Fibroblast of pulmonary artery (primary cell): ENCODE measurements around the gene EEF1AKMT2.
A peak's percentile ranks its signal among the peaks of the same experiment; 100 is the strongest.

Experiments used
- DNase-seq: peaks from one replicate; pipeline ENCODE4 v3.0.0-alpha.2; 2010; ENCODE audit warnings: low read depth
- H3K4me3 ChIP-seq: replicated peaks from 2 replicates; pipeline ENCODE4 v1.5.1; 2011; ENCODE audit warnings: low read depth, mild to moderate bottlenecking, control low read depth, low read length, moderate library complexity
- TF ChIP-seq, protein P1 (sequence below): IDR thresholded peaks from 2 replicates; pipeline ENCODE4 v1.5.1; 2011; ENCODE audit warnings: mild to moderate bottlenecking, control low read depth, low read length, inconsistent platforms; ENCODE audit errors: missing control alignments

The EEF1AKMT2 gene

GRCh38 chr10:124738441-124738840 is 53.2 kb downstream of the EEF1AKMT2 start:
- DNase-seq: no peak
- TF ChIP-seq, protein P1, sequence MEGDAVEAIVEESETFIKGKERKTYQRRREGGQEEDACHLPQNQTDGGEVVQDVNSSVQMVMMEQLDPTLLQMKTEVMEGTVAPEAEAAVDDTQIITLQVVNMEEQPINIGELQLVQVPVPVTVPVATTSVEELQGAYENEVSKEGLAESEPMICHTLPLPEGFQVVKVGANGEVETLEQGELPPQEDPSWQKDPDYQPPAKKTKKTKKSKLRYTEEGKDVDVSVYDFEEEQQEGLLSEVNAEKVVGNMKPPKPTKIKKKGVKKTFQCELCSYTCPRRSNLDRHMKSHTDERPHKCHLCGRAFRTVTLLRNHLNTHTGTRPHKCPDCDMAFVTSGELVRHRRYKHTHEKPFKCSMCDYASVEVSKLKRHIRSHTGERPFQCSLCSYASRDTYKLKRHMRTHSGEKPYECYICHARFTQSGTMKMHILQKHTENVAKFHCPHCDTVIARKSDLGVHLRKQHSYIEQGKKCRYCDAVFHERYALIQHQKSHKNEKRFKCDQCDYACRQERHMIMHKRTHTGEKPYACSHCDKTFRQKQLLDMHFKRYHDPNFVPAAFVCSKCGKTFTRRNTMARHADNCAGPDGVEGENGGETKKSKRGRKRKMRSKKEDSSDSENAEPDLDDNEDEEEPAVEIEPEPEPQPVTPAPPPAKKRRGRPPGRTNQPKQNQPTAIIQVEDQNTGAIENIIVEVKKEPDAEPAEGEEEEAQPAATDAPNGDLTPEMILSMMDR: no peak
- H3K4me3 ChIP-seq: no peak overlapping the region

DNA sequence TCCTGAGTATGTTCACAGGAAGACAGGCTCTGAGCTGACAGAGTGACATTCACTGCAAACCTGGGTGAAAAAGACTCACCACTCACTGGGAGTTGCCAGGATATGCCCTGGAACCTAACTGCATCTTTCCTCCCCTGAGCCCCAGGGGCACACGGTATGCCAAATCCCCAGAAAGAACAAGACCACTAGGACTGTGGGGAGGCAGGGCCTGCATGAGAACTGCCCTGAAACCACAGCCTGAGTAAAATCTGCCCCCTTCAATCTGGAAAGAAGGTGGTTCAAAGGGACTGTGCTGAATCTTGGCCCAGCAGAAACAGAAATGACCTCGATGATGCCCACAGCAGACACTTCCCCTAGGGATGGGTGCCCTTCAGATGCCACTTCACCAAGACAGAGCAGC is 54.0 kb downstream of the EEF1AKMT2 start:
- DNase-seq: no peak
- TF ChIP-seq, protein P1: no peak
- H3K4me3 ChIP-seq: no peak overlapping the region

GRCh38 chr10:124737221-124737620 is 54.5 kb downstream of the EEF1AKMT2 start:
- no peak overlapping the region for H3K4me3 ChIP-seq
- no peak for DNase-seq
- TF ChIP-seq, protein P1: no peak

DNA sequence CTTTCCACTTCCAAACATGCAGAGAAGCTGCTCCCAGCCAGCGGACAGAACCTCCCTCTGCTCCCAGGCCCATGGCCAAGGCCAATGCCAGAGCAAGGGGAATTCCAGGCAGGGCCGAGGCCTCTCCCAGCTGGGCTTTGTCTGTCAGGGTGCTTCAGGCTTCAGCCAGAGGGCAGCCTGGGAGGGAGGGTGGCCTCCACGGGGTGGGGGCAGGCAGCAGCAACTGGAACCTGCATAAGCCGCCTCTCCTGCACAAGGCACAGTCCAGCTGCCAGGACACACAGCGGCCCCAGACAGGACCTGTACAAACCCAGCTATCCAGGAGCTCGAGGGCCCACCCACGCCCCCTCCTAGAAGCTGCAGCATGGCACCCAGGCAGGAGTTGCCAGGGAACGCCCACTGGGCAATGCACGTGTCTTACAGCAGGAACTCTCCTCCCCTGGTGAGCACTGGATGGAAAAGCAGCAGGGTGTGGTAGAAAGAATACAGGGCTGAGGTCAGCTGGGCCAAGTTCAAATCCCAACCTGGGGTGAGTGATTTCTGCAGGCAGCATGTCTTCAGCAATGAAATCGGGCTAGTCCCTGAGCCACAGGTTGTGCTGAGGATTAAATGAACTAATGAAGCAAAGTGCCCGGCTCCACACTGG is 55.1 kb downstream of the EEF1AKMT2 start:
- H3K4me3 ChIP-seq: no peak overlapping the region
- TF ChIP-seq, protein P1: no peak
- peak; percentile 90 for DNase-seq

GRCh38 chr10:124735491-124736286 is 56.0 kb downstream of the EEF1AKMT2 start:
- TF ChIP-seq, protein P1: no peak
- DNase-seq: no peak
- no peak overlapping the region for H3K4me3 ChIP-seq

- DNase-seq: no peak
- TF ChIP-seq, protein P1: no peak
- H3K4me3 ChIP-seq: no peak overlapping the region
Measured at GRCh38 chr10:124734311-124735166, 57.1 kb downstream of the EEF1AKMT2 start.
